GM18870 (cell line): ENCODE measurements around the gene PPP1R1C.

Experiments used
- ATAC-seq: cut with Tn5 transposase; IDR thresholded peaks from one replicate; pipeline ENCODE4 v1.9.1; 2021; ENCODE audit warnings: moderate library complexity; ENCODE audit not compliant: unreplicated experiment

PPP1R1C gene

DNA sequence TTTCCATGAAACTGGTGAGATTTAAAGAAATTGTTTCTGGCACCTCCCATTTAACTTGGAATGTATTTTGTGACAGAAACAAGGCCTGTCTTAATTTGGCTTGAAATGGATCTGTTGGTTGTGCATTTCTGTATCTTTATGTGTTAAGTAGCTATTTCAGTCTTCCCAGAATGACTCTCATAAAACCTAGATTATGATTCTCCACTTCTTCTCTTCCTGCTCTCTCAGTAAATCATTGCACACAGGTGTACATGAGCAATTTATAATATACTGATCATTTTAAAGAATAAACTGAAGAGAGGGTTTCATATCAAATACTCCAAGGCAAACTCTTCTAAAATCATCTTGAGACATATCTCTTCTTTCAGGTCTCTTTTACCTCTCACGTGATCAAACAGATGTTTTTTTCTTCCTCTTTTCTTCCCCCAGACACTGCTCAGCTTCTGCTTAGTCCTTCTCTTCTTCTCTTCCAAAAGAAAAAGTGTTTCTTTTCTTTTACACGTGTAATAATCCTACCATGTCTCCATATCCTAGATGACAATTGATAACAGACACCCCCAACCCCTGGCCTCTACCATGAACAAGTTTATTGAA is 112.0 kb downstream of the PPP1R1C start:
- ATAC-seq, result no peak

DNA sequence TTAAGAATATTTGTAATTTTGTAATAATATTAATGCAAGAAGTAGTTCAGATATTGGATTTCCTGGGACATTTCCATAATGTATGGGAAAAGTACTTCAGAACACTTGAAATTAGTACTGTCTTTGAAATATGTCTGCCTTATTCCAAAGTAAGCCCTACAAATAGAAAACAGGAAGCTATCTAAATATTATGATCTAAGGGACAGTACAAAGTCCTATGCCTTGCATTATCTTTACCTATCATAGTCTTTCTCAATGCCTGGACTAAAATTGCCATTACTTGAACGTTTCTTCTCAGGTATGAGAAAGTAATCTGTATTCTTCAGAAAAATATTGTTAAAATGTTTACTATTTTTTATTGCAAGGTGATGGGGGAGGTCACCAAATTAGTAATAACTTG is 113.0 kb downstream of the PPP1R1C start:
- ATAC-seq, result no peak

DNA sequence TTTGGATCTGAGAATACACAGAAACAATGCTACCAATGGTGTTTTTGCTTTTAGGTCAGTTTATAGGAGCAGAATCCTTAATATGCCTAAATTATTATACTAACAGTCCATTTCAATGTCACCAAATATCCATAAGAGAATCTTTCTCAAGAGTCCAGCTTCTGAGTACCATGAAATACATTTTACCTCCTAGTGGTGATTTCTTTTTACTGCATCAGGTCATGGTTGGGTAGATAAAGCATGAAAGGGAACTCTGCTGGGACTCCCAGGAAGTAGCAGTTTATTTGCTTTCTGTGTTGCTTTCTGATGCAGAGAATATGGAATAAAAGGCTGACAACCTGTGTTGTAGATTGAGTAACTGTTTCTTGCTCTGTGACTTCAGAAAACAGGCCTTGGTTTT is 115.6 kb downstream of the PPP1R1C start:
- ATAC-seq, result peak; percentile 50

DNA sequence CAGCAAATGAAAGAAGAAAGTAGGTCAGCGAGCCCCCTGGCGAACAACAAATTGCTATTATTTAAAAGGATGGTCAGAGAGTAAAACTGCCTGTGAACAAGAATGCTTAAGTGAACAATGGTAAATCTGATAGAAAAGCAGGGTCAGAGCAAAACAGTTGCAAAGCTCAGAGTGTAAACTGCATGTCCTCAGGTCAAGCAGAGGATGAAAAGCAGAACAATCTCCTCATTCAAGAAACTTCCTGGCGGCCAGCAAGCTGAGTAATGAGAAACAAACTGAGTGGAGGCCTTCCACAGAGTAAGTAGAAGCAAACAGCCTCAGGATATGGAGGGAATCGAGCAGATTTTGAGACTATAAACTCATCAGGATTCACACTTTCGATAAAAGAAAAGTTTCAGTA is 117.9 kb downstream of the PPP1R1C start:
- no peak for ATAC-seq

DNA sequence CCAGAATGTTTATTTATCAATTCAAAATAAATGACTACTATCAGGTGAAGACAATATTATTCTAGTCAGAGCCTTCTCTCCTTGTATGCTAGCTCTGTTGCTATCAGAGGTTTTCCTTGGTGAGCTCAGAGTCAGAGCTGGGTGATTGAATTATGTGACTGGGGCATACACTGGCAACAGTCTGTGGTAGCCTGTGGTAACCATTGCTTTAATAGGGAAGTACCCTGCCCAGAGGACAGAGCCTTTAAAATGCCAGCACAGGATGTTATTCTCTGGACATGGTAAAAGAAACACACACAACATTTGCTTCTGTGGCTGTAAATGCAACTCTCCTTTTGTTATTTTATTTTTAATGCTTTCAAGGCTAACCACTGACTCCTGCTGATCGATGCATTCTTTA is 124.7 kb downstream of the PPP1R1C start:
- ATAC-seq, result no peak

DNA sequence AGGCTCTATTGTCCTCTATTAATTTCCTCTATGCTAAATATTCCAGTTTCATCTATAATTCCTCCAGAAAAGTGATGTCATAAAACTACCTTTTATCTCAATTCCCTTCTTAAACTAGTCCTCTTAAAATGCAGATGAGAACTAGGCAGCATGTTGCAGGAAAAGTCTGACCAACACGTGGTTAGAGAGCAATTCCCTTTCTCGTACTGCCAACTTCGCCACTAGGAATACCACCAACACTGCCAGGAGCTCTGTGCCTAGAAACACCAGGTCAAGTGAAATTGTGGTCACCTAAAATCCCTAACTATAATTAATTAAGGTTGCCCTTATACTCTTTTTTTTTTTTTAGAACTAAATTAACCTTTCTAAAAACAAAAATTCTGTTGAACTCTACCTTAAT is 127.7 kb downstream of the PPP1R1C start:
- ATAC-seq, result no peak

- no peak for ATAC-seq
These were observed 129.6 kb downstream of the PPP1R1C start for GRCh38 chr2:182115258-182115657.

- no peak for ATAC-seq
These were observed 131.1 kb downstream of the PPP1R1C start for GRCh38 chr2:182116774-182117173.

- ATAC-seq, result no peak
These were observed 131.5 kb downstream of the PPP1R1C start for GRCh38 chr2:182117196-182117595.

DNA sequence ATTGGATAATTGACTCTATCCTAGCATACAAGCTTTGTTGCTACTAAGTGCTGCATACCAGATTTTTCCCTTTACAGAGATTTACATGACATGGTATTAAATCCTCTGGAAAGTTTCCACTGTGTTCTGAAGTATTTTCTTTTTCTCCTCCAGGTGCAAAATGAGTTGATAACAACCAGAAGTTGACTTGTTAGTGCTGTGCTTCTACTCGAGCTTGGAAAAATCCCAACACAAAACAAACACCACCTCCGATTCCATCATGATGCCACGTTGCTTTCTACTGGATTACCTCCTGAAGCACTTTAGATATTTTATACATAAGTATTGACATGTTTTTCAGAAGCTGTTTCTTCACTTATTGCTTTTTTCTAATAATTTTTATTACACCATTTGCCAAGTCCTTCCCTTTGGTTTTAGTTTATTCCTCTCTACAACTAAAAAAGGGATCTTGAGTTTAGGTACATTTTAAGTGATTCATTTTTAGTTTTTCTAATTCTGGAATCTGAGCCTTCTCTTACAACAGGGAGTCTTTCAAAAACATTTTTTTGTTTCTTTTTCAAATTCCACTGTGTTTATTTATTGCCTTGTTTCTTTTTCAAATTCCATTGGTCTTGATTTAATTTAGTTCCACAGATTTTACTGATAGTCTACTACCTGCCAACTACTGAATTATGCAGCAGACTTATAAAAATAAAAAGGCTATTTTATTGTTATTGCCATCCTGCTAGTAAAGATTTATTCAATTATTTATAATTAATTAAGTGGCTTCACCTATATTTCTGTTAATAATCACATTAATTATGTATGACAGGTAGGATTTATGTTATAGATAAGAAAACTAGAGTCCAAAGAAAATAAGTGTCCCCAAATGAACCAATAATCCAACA is 143.4 kb downstream of the PPP1R1C start:
- ATAC-seq, result no peak

- ATAC-seq, result no peak
These were observed 147.0 kb downstream of the PPP1R1C start for GRCh38 chr2:182132605-182133004.

DNA sequence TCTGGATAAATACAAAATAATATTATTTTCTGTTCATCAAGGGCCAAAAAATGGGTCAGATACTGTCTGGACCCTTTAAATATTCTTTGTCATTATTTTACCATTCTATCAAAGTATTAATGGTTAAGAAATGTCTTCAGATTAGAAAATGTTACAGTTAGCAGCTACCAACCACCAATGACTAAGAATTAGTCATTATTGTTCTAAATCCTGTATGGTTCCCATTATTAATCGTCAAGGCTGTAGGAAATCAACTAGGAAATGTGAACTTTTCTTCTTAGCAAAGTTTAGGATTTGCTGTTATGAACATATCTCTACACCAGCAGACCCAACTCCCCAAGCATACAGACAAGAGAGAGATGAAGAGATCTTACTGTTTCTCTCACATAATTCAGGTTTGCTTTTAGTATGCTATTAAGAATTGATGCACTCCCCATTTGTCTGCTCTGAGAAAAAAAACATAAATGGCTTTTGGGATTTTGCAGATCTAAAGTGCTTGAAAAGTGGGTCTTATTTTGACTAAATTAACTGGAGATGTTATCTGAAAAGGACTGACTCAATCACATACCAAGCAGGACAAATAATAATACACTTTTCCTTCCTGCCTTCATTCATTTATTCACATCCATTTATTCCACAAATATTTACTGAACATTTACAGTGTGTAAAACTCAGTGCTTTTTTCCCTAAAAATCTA is 147.7 kb downstream of the PPP1R1C start:
- no peak for ATAC-seq

DNA sequence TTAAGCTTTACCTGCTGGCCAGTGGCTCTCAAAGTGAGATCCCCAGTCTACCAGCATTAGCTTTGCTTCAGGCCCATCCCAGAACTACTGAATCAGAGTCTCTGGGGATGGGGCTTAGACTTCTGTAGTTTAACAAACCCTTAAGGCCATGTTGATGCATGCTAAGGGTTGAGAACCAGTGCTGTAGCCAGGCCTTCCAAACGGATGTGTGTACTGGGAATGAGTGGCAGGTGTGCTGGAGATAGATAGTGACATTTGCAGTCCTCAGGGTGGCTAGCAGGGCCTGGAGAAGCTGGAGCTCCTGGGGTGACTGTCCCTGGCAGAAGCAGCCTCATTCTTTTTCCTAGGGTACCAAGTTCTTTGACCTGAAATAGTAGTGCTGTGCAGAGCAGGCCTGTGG is 148.5 kb downstream of the PPP1R1C start:
- ATAC-seq, result no peak

- no peak for ATAC-seq
These were observed 156.4 kb downstream of the PPP1R1C start for GRCh38 chr2:182142062-182142461.

DNA sequence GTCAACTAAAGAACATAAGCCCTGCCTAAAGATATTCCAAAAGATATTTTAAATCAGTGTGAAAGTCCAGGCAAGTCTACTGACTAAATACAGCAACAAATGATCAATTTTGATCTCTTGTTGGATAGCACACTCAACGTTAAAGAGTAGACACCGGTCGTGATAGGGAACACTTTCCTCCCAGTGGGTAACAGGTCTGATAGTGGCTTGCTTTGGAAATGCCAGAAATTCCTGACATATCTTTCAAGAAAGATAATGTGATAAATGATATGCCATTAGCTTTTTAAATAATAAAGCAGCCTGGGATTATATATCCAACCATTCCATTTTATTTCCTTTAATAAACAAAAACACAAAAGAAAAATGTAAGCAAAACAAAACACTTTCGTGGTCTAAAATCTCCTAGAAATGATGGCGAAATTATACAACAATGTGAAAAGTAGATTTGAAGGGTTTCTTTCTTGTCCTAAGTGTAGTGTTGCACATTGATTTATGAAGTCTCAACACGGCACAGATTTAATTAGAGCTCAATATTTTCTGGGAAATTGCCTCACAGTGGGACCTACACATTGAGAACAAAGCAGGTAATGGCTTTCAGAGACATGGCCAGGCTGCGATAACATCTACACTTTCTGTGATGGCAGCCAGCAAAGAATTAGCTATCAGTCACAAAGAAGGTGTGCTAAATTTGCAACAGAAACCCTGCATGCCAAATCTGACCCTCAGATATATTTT is 158.6 kb downstream of the PPP1R1C start:
- no peak for ATAC-seq

DNA sequence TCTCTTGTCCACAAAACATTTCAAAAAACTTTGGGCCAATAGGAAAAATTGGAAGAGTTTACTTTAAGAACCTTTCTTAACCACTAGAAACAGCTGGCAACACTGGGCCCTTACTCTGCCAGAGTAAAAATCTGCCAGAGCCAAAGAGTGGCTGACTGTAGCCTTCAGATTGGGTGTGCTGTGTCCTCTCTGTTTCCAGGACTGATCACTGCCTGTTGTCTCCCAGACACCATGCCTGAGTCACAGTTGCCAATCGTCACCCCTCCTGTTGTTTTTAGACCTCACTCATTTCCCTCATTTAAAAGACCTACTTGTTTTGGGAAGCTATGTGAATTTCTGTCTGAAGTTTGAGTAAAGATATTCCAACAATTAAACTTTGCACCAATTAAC is 159.1 kb downstream of the PPP1R1C start:
- no peak for ATAC-seq

GRCh38 chr2:182148344-182148743 is 162.7 kb downstream of the PPP1R1C start:
- ATAC-seq, result no peak

DNA sequence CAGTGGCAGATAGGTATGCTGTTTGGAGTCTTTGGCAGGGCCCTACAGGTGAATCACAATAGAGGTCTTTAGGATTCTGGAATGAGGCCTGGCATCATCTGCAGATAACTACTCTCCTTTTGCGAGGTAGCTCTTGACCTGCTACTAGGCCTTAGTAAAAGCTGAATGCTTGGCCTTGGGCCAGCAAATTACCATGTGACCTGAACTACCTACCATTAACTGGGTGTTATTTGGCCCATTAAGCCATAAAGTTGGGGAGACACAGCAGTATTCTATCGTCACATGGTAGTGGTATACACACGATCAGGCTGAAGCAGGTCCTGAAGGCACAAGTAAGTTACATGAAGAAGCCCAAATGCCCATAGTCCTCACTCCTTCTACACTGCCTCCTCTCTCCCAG is 178.2 kb downstream of the PPP1R1C start:
- no peak for ATAC-seq

DNA sequence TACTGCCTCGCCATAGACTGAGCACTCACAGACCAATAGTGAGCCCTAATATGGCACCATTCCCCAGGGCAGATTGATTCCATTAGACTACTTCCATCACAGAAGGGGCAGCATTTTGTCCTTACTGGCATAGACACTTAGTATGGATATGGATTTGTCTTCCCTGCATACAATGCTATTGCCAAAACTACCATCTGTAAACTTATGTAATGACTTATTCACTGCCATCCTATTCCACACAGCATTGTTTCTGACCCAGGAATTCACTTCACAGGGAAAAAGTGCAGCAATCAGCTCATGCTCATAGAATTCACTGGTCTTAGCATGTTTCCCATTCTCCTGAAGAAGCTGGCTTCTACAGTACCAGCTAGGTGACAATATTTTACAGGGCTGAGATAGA is 179.0 kb downstream of the PPP1R1C start:
- ATAC-seq, result no peak

DNA sequence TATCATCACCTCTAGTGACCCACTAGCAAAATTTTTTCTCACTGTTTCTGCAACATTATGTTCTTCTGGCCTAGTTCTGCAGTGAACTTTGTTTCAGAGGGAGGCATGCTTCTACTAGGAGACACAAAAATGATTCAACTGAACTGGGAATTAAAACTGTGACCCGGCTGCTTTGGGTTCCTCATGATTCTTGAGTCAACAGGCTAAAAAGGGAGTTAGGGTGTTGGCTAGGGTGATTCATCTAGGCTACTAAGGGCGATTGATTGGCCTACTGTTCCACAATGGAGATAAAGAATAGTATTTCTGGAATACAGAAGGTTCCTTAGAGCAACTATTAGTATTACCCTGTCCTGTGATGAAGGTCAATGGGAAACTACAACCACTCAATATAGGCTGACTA is 179.5 kb downstream of the PPP1R1C start:
- ATAC-seq, result no peak

- no peak for ATAC-seq
These were observed 180.8 kb downstream of the PPP1R1C start for GRCh38 chr2:182166406-182166805.
